Activated CD4-positive, alpha-beta T cell treated with anti-CD3 and anti-CD28 coated beads, Interleukin-2, Interleukin-4, amounts not matched to agents 100 ng/mL and 50 ng/mL, durations not matched to agents 16 hours and 8 hours (primary cell): Measurements from ENCODE around the gene PSORS1C2.
"Not testable (repeated sequence)": the region's sequence is repeated elsewhere in the genome, so short reads cannot be mapped to it uniquely, and the experiment has no call there.

ENCODE experiments used
- DNase-seq: peaks from one replicate; pipeline ENCODE4 v3.0.0-alpha.2; 2020; ENCODE audit warnings: low spot score

The PSORS1C2 gene

DNA sequence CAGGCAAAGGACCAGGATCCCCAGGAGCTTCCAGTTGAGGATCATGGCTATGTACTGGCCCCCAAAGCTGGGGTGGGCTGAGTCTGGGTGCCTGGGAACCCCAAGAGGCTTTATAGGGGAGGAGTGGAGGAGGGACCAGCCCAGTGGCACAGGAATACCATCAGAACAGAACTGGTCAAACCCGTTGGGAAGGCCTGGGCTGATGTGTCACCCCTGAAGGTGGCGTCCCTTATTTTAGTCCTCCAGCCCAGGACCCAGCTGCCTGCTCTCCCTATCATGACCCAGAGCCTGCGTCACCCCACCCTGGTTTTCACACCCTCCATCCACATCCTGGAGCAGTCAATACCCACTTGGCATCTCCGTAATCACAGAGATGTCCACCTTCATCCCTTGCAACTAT lies at the start of gene PSORS1C2:
Gene PSORS1C2 (minus strand): TSS at position 85 of the 400 bp plus-strand sequence. CDS start 40 bp downstream, at position 45.
- no peak for DNase-seq

DNA sequence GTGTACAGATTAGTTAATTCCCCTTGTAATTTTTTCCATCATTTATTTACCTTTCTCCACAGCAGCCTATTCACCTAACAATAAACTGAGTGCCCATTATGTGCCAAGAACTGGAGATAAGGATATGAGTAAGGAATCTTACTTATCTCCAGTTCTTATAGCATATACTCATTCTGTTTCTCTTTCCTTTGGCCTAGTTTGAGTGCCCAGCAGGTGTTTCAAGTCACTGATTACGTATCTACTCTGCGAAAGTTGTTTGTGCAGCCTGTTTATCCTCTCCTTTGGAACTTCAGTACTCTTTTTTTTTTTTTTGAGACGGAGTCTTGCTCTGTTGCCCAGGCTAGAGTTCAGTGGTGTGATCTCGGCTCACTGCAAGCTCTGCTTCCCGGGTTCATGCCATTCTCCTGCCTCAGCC lies 48.9 kb upstream of the PSORS1C2 start:
- no peak for DNase-seq

DNA sequence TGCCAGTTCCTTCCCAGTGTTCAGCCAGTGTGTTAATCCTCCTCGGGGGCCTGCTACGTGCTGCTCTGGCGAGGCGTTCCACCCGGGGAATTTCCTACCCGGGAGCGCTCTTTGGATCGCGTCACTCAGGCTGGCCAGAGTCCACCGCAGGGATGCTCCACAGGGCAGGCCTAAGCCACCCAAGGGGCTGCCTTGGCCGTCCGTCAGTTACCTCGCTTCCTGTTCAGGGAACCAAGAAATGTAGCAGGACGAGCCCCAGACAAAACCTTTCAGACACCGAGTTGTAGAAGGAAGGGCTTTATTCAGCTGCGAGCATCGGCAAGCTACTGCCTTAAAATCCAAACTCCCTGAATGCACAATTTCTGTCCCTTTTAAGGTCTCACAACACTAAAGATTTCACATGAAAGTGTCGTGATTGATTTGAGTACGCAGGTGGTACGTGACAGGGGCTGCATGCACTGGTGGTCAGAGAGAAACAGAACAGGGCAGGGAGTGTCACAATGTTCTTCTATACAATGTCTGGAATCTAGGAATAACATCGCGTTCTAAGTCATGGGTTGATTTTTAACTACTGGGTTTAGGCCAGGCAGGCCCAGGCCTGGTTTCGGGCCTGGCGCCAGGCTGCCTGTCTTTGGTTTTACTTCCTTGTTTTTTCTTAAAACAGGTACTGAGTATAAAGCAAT lies 47.3 kb upstream of the PSORS1C2 start:
- DNase-seq = no peak

DNA sequence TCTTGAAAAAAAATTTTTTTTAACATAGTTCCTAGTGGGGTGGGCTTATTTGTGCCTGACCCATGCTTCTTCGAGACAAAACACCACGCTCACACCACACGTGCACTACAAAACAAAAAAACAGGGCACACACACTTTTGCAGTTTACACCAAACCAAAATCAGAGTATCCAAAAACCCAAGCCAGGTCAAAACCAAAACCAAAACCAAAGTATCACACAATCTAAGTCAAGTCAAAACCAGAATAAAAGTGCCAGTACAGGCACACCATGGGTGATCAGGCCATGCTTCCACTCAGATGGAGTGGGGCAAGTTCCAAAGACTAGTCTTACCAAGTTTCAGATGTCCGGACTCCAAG lies 46.8 kb upstream of the PSORS1C2 start:
- peak; percentile 53 for DNase-seq

DNA sequence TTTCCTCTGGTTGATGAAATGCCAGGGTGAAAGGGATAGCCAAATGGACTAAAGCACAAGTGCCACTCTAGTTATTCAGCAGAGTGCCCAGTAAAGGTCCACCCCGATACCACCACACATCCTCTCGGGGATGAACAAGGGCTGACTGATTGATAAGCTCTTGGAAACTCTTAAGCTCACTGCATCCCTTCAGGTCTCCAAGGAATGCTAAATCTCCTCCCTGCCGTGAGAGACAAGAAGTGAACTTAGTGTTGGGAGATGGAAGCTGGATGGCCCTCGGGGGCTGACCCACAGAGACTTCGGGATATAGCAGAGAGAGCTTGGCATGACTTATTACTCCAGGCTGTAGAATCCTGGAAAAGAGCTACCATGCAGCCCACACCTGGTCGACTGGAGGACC lies 45.0 kb upstream of the PSORS1C2 start:
- DNase-seq = not testable (repeated sequence)

DNA sequence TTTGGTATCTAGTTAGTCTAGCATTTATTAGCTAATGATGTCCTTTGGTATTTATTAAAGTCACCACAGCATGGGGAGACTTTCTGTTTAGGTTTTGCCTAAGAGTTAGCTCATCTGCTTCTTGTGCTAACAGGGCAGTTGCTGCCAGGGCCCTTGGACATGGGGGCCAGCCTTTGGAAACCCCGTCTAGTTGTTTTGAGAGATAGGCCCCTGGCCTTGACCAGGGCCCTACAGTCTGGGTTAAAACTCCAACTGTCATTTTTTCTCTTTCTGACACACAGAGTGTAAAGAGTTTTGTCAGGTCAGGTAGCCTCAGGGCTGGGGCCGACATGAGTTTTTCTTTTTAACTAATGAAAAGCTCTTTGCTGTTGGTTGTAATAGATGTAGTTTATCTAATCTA lies 44.4 kb upstream of the PSORS1C2 start:
- DNase-seq = not testable (repeated sequence)

DNA sequence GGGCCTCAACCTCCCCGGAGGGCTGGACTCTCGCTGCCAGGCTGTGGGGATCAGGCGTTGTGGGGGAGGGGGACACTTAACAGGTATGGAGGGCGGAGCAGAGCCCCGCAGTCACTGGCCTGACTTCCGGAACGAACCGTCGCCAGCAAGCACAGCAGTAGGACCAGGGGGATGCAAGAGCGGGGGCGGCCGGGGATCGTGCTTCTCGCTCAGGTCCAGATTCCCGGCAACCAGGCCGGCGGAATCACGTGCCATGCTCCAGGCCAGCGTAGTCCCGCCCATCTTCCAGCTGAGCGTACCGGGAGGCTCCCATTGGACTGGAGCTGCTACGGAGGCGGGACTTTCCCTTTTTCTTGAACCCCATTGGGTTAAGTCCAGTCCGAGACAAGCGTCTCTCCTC lies 41.6 kb upstream of the PSORS1C2 start:
- DNase-seq = peak; percentile 74

DNA sequence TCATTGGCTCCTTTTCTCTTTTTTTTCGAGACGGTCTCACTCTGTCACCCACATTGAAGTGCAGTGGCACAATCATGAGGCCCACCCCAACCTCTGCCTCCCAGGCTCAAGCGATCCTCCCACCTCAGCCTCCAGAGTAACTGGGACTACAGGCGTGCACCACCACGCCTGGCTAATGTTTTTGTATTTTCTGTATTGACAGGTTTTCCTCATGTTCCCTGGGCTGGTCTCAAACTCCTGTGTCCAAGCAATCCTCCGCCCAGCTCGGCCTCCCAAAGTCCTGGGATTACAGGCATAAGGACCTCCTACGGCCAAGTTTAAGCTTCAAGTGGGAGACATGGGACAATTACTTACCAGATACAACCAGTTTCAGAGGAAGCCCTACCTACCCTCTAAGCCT lies 41.0 kb upstream of the PSORS1C2 start:
- DNase-seq = no peak

DNA sequence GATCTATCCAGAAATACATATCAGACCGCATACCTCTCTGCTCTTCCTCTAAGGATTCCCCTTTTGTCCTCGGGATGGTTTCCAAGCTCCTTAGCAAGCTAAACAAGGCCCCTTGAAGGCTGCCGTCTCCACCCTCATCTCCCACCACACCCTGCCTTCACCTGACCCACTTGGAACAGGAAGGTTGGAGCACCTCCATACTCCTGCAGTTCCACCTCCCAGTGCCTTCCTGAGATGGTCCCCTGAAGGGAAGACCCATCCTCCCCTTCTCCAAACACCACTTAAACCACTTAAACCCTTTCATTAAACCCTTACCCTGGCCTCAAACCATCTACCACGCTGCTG lies 40.1 kb upstream of the PSORS1C2 start:
- no peak for DNase-seq

DNA sequence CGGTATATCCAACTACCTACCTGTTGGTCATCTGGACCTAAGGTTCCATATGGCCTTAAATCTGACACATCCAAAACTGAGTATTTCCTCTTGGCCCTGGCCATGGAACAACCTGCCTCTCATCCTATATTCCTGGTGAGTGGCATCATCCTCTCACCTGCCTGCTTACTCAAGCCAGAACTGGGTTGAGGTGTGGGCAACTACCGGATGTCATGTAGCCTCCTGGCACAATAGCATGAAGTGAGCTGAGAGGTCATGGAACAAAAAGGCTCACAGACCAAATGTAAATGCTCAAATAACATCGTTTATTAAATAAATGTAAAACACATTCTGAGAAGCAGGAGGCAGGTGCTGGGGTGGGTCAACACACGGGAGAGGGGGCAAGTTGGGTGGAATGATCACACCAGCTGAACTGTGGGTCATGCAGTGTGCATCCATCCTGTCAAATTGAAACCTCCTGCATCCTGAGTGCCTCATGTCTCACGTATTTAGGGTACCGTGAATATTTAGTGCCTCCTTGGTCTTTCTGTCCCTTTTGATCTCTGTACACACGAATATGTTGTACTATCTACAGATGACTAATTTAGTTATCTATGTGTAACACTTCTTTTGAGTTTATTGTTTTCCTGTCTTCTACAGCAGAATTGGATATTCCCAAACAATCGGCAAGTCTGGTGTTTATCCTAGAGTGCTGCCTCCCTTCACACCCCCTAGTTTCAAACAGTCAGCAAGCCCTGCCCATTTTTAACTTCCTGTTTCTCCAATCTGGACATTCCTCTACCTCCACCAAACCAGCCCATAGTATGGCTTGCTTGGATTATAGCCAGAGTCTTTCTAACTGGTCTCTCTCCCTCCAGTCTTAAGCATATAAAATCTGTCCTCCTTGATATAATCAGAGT lies 39.5 kb upstream of the PSORS1C2 start:
- DNase-seq = peak; percentile 54

DNA sequence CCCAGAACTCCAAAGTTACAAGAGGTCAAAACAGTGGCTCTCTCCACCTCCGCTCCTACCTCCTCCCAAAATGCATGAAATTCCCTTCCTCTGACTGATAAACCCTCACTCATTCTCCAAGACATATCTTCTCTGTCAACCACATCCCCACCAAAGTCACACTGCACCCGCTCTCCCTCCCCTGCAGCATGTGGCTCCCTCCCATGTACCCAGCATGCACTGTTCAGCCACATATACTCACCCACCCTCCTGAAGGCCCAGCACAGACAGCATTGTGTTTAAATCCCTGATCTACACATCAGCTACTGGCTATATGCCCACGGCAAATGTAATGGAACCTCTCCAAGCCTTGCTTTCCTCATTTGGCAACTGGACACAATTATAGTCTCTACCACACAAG lies 37.1 kb upstream of the PSORS1C2 start:
- no peak for DNase-seq

DNA sequence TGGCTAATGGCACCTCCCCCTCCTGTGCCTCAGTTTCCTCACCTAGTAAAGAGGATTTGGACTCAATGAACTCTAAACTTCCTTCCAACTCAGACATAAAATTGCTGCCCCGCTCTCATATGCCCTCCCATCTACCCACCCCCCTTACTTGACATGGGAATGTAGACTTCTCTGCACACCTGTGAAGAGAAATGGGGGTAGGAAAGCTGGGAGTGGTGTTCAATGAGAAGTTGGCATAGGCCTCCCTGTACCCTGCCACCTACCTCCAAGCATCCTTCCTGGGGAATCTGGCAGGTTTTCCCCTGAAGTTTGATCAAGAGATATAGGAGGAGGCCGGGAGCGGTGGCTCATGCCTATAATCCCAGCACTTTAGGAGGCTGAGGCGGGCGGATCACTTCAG lies 35.5 kb upstream of the PSORS1C2 start:
- no peak for DNase-seq

DNA sequence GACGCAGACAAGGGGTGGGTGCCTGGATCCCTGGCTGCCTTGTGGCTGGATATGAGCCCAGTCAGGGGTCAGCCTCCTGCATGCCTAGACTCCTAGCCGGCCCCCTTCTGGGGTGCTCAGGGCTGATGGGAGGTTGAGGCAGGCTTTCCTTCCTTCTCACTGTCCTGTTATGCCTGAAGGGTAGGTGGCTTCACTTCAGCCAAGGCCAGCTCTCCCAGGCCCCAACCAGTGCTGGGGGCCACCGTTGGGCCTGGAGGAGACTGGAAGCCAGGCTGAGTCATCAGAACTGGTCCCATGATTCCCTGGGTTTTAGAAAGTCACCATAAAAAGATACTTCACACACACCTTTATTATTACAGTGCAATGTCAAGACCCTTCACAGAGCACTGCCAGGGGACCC lies 34.5 kb upstream of the PSORS1C2 start:
- DNase-seq = no peak

DNA sequence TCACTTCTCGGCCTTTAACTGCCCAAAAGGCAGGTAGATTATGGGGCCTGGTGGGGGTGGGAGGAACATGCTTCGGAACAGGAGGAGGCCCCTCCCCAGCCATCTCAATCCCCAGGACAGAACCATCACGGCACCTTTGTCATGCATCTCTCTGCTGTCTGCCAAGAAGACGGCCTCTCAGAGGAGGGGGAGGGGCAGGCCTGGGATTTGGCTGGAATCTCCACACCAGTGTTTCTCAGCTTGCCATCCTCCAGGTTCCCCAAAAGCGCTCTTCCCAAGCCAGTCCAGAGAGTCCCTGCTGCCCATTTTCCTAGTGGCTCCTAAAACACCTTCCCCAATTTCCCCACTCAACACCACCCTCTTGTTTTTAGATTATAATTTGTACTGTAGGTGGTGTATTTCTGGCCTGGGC lies 34.1 kb upstream of the PSORS1C2 start:
- no peak for DNase-seq

DNA sequence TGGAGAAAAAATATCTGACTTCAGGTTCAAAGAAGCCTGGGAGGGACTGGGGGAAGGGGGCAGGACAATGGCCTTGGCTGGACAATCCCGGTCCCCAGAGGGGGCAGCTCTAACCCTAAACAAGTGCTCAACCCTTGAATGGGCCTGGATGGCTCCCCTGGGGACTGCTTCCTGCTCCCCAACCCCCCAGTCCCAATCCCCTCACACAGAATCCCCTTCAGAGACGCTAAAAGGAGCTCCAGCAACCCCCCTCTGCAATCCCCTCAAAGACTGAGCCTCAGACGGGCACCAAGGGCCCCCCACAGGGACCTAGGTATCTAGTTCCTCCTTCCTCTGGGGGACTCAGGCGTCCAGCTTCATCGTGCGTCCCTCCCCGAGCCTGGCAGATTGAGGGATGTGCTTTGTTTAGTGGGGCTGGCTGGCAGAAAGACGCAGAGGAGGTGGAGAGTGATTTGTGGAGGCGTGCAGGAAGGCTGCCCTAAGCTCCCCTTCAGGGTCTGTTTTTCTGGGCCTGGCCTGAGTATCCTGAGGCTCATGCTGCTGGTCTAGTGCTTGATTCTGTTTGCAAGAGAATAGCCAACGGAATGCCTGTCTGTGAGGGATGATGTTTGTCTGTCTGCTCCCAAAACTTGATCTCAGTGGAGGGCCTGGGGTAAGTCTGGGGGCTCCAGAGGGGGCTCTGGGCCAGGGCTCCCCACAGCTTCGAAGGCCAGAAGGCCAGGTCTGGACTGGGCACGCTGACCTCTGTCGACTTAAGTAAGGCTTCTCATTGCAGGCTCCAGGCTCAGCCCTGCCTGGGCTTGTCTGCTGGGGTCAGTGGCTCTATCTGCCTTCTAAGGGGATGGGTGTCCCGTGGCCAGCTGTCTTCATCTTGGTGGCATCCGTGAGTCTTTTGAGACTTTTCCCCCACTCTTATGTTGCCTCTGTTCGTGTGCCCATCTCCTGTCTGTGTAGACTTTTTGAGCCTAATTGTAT lies 33.4 kb upstream of the PSORS1C2 start:
- DNase-seq = no peak

DNA sequence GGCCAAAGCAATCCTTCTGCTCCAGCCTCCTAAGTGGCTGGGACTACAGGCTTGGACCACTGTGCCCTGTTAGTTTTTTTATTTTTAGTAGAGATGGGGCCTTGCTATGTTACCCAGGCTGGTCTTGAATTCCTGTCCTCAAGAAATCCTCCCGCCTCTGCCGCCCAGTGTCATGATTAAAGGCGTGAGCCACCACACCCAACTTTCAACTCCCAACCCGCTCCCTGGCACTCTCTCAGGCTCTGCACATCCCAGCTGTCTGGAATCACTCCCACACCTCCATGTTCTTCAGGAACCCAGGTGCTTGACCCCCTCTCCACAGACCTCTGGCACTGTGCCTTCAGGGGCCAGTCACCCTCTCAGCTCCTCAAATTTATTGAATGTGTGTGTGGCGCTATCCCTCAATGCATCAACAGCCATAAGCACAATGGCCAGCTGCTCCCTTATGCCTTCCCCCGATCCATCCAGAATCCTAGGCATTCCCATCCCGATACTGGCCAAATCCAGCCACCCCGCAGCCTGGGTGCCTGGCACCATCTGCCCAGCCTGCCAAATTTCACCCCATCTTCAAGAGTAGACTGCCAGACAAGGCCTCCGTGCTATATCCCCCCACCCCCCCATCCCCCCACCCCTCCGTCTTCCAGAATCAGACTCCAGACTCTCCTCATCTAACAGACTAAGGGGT lies 32.3 kb upstream of the PSORS1C2 start:
- DNase-seq = no peak

DNA sequence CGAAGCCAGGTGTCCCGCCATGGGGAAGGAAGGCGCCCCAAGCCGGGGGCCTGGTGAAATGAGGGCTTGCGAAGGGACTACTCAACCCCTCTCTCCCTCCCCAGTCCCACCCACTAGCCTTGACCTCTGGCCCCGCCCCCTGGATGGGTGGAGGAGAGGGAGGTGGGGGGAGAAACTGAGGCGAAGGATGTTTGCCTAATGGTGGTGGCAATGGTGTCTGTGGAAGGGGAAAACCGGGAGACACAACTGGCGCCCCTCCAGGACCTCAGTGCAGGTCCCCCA lies 31.7 kb upstream of the PSORS1C2 start, which contains the start of gene POU5F1:
Gene POU5F1 (minus strand): TSS at position 83 of the 282 bp plus-strand sequence. CDS start 62 bp downstream, at position 21.
- no peak for DNase-seq

DNA sequence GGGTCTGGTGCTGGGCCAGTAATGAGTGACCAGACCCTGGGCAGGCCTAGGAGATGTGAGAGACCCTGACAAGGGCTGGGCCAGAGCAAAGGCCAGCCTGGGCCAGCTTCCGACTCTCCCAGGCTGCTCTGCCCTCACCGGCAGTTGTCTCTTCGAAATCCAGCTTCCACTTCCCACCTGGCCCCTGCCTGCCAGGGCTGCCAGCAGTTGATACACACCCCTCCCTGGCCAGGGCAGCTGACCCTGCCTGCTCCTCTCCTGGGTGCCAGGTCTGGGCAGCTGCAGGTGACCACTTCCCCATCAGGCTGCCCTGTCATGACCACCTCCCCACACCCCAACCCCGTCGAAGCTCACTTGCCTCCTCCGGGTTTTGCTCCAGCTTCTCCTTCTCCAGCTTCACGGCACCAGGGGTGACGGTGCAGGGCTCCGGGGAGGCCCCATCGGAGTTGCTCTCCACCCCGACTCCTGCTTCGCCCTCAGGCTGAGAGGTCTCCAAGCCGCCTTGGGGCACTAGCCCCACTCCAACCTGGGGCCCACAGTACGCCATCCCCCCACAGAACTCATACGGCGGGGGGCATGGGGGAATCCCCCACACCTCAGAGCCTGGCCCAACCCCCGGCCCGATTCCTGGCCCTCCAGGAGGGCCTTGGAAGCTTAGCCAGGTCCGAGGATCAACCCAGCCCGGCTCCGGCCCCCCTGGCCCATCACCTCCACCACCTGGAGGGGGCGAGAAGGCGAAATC lies 31.2 kb upstream of the PSORS1C2 start:
- not testable (repeated sequence) for DNase-seq

DNA sequence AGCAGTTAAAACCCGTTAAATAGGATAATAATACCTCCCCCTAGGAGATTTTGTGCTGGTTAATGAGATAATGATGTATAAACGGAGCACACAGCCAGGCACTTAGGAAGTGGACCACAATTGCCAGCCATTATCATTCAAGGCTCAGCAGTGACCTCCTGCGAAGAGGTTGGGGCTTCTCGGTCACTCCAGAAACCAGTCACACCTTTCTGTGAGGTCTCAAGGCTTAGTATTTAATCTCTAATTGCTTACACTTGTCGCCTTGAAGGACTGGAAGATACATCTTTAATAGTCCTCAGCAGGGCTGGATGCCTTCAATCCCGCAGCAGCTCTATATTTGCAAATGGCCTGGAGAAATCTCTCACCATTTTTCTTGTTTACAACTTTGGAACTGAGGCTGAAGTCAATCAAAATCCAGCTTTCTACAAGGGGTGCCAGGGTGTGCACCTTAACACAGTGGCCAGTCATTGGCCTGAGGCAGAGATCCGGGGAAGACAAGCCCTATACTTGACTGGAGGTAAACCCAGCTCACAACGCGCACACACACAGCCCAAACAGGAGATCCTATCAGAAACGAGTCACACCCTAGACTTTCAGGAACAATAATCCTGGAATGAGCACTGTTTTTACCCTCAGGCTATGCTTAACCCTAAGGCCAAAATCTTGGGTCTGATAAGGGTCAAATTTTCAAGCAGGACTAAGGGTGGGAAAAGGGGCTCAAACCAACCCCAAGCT lies 30.4 kb upstream of the PSORS1C2 start:
- DNase-seq = no peak

DNA sequence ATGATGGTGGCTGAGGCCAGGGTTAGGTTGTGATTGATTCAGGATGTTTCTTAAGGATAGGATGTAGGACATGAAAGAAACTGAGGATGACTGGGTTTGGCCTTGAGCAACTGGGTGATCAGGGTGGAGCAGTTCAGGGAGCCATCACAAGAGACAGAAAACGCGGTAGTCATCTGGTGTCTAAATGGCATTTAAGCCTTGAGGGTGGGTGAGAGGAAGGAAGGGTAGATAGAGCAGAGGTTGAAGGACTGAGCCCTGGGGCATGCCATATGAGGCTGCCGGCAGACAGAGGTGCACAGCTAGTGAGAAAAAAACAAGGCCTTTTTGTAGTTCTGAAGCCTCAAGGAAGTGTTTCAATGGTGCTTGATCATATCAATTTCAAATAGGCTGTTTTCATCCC lies 29.7 kb upstream of the PSORS1C2 start:
- DNase-seq = no peak
